ENCODE measurements around the gene LYSMD4.

Gene LYSMD4

GRCh38 chr15:99683000-99683670 lies 50.1 kb downstream of the LYSMD4 start:
- peaks cover 7 to 13% of the 10 kb centered on the region in 2 donors for H3K36me3 ChIP-seq (ENCODE audit: control insufficient read depth in 1 of 2, insufficient read depth in 2 of 2, low read length in 2 of 2)
- H3K4me3 ChIP-seq (ENCODE audit: low read depth in 1 of 2, low read length in 2 of 2): no peak overlapping the region
- H3K27ac ChIP-seq (ENCODE audit: low read depth, low read length): no peak overlapping the region
- H3K27me3 ChIP-seq (ENCODE audit: control insufficient read depth in 1 of 2, insufficient read depth in 2 of 2, low read length in 2 of 2): no peaks in the 10 kb centered on the region
- no peak overlapping the region for H3K9ac ChIP-seq (ENCODE audit: low read depth in 1 of 2, low read length in 2 of 2)
- H3K9me3 ChIP-seq (ENCODE audit: control insufficient read depth in 1 of 2, low read length in 2 of 2): no peaks in the 10 kb centered on the region
- no peaks in the 10 kb centered on the region for H3K4me1 ChIP-seq (ENCODE audit: control insufficient read depth in 1 of 2, insufficient read depth in 2 of 2, low read length in 2 of 2)

DNA sequence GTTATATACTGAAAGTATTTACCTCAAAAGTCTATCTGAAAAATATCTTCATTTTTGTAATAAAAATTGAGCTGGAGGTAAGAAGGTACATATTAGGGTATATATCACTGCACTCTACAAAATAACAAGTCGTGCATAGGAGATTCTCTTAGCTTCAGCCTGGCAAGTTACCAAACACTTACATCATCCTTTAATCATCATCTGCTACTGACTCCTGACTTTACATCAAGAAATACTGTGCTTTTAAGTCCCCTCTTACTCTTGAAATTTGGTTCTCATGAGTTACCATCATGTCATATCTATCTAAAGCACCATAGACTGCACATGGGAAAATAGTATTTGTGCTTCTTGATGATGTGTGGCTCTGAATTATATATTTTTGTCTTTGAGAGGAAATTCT lies 50.8 kb downstream of the LYSMD4 start:
- no peaks in the 10 kb centered on the region for H3K27me3 ChIP-seq (ENCODE audit: control insufficient read depth in 1 of 2, insufficient read depth in 2 of 2, low read length in 2 of 2)
- no peak overlapping the region for H3K9ac ChIP-seq (ENCODE audit: low read depth in 1 of 2, low read length in 2 of 2)
- H3K4me3 ChIP-seq (ENCODE audit: low read depth in 1 of 2, low read length in 2 of 2): no peak overlapping the region
- H3K36me3 ChIP-seq (ENCODE audit: control insufficient read depth in 1 of 2, insufficient read depth in 2 of 2, low read length in 2 of 2): peaks cover 7 to 13% of the 10 kb centered on the region in 2 donors
- H3K9me3 ChIP-seq (ENCODE audit: control insufficient read depth in 1 of 2, low read length in 2 of 2): no peaks in the 10 kb centered on the region
- no peak overlapping the region for H3K27ac ChIP-seq (ENCODE audit: low read depth, low read length)
- no peaks in the 10 kb centered on the region for H3K4me1 ChIP-seq (ENCODE audit: control insufficient read depth in 1 of 2, insufficient read depth in 2 of 2, low read length in 2 of 2)

- Histone ChIP-seq H3K27me3 (ENCODE audit: control insufficient read depth in 1 of 2, insufficient read depth in 2 of 2, low read length in 2 of 2) (no peaks in the 10 kb centered on the region), H3K36me3 (ENCODE audit: control insufficient read depth in 1 of 2, insufficient read depth in 2 of 2, low read length in 2 of 2) (peaks cover 7 to 13% of the 10 kb centered on the region in 2 donors), H3K9me3 (ENCODE audit: control insufficient read depth in 1 of 2, low read length in 2 of 2) (no peaks in the 10 kb centered on the region), H3K27ac (ENCODE audit: low read depth, low read length) (no peak overlapping the region), H3K4me3 (ENCODE audit: low read depth in 1 of 2, low read length in 2 of 2) (no peak overlapping the region), H3K9ac (ENCODE audit: low read depth in 1 of 2, low read length in 2 of 2) (no peak overlapping the region), H3K4me1 (ENCODE audit: control insufficient read depth in 1 of 2, insufficient read depth in 2 of 2, low read length in 2 of 2) (no peaks in the 10 kb centered on the region)
These were observed 51.2 kb downstream of the LYSMD4 start for GRCh38 chr15:99681990-99682389.

DNA sequence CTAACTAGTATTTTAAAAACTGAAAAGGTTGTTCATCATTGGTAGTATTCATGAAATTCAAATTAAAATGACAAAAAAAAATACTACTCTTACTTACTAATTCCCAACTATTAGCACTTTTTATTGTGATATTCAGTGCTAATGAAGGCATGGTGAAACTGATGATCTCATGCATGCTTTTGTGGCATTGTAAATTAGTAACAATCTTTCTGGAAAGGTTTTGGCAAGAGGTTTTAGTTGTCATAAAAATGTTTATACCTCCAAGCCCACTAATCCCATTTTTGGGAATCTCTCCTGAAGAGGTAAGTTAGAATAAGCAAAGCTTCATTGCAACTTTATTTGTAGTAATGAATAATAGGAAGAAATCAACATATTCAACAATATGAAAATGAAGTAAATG lies 53.0 kb downstream of the LYSMD4 start:
- no peak overlapping the region for H3K9ac ChIP-seq (ENCODE audit: low read depth in 1 of 2, low read length in 2 of 2)
- H3K36me3 ChIP-seq (ENCODE audit: control insufficient read depth in 1 of 2, insufficient read depth in 2 of 2, low read length in 2 of 2): peaks cover 14 to 17% of the 10 kb centered on the region in 2 donors
- H3K27me3 ChIP-seq (ENCODE audit: control insufficient read depth in 1 of 2, insufficient read depth in 2 of 2, low read length in 2 of 2): no peaks in the 10 kb centered on the region
- no peaks in the 10 kb centered on the region for H3K9me3 ChIP-seq (ENCODE audit: control insufficient read depth in 1 of 2, low read length in 2 of 2)
- H3K27ac ChIP-seq (ENCODE audit: low read depth, low read length): no peak overlapping the region
- no peak overlapping the region for H3K4me3 ChIP-seq (ENCODE audit: low read depth in 1 of 2, low read length in 2 of 2)
- no peaks in the 10 kb centered on the region for H3K4me1 ChIP-seq (ENCODE audit: control insufficient read depth in 1 of 2, insufficient read depth in 2 of 2, low read length in 2 of 2)

DNA sequence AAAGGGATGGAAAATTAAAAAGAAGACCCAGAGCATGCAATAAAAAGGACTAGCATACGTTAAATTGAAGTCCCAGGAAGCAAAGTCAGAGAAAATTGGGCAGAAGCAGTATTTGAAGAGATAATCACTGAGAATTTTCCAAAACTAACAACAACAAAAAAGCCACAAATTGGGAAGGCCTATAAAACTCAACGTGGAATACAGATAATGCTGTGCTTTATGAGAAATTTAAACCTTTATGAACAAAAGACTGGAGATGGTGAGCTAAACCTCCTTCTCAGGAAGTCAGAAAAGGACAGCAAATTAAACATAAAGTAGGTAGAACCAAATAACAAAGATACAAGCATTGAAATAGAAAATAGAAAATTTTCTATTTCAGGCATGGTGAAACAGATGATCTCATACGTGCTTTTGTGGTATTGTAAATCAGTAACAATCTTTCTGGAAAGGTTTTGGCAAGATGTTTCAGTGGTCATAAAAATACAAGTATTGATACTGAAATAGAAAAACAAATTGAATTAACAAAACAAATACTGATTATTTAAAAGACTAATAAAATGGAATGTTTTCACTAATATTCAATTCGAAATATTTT lies 55.6 kb downstream of the LYSMD4 start:
- H3K9me3 ChIP-seq (ENCODE audit: control insufficient read depth in 1 of 2, low read length in 2 of 2): no peaks in the 10 kb centered on the region
- no peaks in the 10 kb centered on the region for H3K27me3 ChIP-seq (ENCODE audit: control insufficient read depth in 1 of 2, insufficient read depth in 2 of 2, low read length in 2 of 2)
- no peak overlapping the region for H3K27ac ChIP-seq (ENCODE audit: low read depth, low read length)
- no peak overlapping the region for H3K4me3 ChIP-seq (ENCODE audit: low read depth in 1 of 2, low read length in 2 of 2)
- no peaks in the 10 kb centered on the region for H3K4me1 ChIP-seq (ENCODE audit: control insufficient read depth in 1 of 2, insufficient read depth in 2 of 2, low read length in 2 of 2)
- peaks cover 21 to 35% of the 10 kb centered on the region in 2 donors for H3K36me3 ChIP-seq (ENCODE audit: control insufficient read depth in 1 of 2, insufficient read depth in 2 of 2, low read length in 2 of 2)
- no peak overlapping the region for H3K9ac ChIP-seq (ENCODE audit: low read depth in 1 of 2, low read length in 2 of 2)
